Memory B cell (primary cell): ENCODE data around the gene USP11.

Source experiments
- ATAC-seq: fragments of 150-1000 bp; cut with Tn5 transposase; 2 replicates; pipeline ENCODE4 v1.10.0; 2021; ENCODE audit warnings: low read depth, mild to moderate bottlenecking, moderate library complexity
- DNase-seq, 2 donors: peaks; one replicate each; pipeline ENCODE4 v3.0.0; 2022; ENCODE audit warnings: low spot score in 2 of 2
- H3K27ac Mint-ChIP-seq: one replicate; pipeline ENCODE4 v1.8.0; 2022; ENCODE audit warnings: mild to moderate bottlenecking, moderate library complexity, mixed read lengths
- H3K27me3 Mint-ChIP-seq: one replicate; pipeline ENCODE4 v1.8.0; 2022; ENCODE audit warnings: mixed read lengths
- H3K36me3 Mint-ChIP-seq: one replicate; pipeline ENCODE4 v1.8.0; 2022; ENCODE audit warnings: mild to moderate bottlenecking, mixed read lengths
- H3K4me1 Mint-ChIP-seq: one replicate; pipeline ENCODE4 v1.8.0; 2022; ENCODE audit warnings: mixed read lengths
- H3K4me3 Mint-ChIP-seq: one replicate; pipeline ENCODE4 v1.8.0; 2022; ENCODE audit warnings: mild to moderate bottlenecking, moderate library complexity, mixed read lengths
- H3K9me3 Mint-ChIP-seq: one replicate; pipeline ENCODE4 v1.8.0; 2022; ENCODE audit warnings: mixed read lengths

USP11 gene

DNA sequence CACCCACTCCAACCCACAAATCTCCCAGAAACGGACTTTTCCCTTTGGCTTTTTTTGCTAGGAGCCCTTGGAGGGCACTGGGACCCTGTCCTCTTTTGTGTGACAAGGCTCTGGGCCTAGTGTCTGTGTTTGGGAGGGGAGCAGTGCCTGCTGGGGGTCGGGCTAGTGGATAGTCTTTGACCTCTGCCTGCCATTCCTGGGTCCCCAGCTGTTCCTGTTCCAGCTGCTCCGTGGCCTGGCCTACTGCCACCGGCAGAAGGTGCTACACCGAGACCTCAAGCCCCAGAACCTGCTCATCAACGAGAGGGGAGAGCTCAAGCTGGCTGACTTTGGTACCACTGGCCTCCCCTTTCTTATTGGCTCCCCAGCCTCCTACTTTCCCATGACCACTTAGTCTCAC is 6.7 kb upstream of the USP11 start:
- H3K9me3 Mint-ChIP-seq, result no peaks in the 10 kb centered on the region
- H3K4me1 Mint-ChIP-seq, result peaks cover 5% of the 10 kb centered on the region
- no peak for DNase-seq
- H3K4me3 Mint-ChIP-seq, result no peak overlapping the region
- H3K27ac Mint-ChIP-seq, result no peak overlapping the region
- ATAC-seq, result no peak
- no peaks in the 10 kb centered on the region for H3K27me3 Mint-ChIP-seq
- H3K36me3 Mint-ChIP-seq, result peaks cover 21% of the 10 kb centered on the region

DNA sequence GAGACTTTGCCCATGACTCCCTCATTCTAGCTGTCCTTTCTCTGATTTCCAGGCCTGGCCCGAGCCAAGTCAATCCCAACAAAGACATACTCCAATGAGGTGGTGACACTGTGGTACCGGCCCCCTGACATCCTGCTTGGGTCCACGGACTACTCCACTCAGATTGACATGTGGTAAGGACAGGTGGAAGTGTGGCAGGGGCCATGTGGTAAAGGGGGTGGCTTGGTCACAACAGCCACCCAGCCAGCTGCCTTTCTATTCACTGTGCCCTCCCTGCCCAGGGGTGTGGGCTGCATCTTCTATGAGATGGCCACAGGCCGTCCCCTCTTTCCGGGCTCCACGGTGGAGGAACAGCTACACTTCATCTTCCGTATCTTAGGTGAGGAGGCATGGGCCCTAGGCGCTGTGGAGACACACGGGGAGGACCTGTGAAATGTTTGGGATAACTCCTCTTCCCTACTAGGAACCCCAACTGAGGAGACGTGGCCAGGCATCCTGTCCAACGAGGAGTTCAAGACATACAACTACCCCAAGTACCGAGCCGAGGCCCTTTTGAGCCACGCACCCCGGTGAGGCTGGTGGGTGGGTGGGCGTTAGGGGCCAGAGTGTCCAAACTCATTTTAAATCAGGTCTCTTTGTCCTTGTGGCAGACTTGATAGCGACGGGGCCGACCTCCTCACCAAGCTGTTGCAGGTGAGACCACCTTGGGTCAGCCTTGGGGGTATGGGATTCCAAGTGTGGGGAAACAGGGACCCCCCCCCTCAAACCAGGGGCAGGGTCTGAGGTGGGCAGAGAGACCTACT is 6.1 kb upstream of the USP11 start:
- ATAC-seq (no peak), DNase-seq (no peak)
- Mint-ChIP-seq H3K27ac (no peak overlapping the region), H3K36me3 (peaks cover 21% of the 10 kb centered on the region), H3K4me1 (peaks cover 5% of the 10 kb centered on the region), H3K27me3 (no peaks in the 10 kb centered on the region), H3K4me3 (no peak overlapping the region), H3K9me3 (no peaks in the 10 kb centered on the region)

- Mint-ChIP-seq H3K27me3 (no peaks in the 10 kb centered on the region), H3K27ac (no peak overlapping the region), H3K36me3 (peaks cover 19% of the 10 kb centered on the region)
These were observed 5.5 kb upstream of the USP11 start for GRCh38 chrX:47227334-47227583.

DNA sequence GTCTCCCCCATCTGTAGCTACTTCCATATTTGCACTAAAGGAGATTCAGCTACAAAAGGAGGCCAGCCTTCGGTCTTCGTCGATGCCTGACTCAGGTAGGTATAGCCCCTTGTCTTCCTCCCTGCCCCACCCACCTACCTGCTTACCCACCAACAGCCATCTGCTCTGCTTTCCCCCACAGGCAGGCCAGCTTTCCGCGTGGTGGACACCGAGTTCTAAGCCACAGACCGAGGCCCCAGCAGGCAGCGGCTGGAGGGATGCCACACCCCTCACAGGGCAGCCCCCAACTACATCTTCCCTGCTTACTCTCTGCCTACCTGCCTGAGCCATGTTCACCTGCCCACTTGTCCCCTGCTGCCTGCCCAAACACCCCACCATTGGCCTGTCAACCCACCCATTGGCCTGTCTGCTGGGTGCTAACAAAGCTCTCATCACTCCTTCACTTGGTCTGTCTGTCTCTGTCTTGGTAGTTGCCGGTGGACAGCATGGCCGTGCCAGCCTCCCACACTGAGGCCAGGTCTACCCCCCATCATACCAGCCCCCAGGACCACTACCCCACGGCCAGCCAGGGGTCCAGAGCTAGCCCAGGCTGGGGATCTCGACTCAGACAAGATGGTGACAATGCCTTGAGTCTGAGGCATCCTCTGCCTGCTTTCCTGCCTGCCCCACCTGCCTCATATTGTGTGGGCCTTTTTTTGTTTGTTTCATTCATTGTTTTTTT is 4.1 kb upstream of the USP11 start:
- no peak for ATAC-seq
- H3K27me3 Mint-ChIP-seq, result no peaks in the 10 kb centered on the region
- peaks cover 17% of the 10 kb centered on the region for H3K36me3 Mint-ChIP-seq

More at GRCh38 chrX:47227334-47227583, 5.5 kb upstream of the USP11 start:
- Mint-ChIP-seq H3K4me1 (peaks cover under 1% of the 10 kb centered on the region), H3K4me3 (no peak overlapping the region), H3K9me3 (no peaks in the 10 kb centered on the region)
- DNase-seq (no peak), ATAC-seq (no peak)

DNA sequence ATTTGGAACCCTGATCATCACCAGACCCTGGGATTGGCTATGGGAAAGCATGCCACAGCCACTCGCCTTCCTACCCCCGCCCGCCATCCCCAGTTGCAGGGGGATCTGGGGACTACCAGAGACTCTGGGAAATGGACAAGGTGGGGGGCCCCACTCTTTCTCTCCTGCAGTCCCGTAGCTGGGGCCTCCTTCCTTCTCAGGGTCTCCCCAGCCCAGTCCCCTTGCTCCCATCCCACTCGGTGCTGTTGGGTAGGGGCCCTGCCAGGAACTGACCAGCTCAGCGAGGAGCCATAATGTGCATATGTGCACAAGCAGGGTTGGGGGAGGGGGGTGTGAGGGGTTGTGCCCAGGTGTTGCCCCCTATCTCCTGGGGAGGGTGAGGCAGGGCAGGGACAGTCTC is 3.4 kb upstream of the USP11 start:
- no peaks in the 10 kb centered on the region for H3K4me1 Mint-ChIP-seq
- no peak overlapping the region for H3K27ac Mint-ChIP-seq
- no peaks in the 10 kb centered on the region for H3K27me3 Mint-ChIP-seq
- H3K9me3 Mint-ChIP-seq, result no peaks in the 10 kb centered on the region
- no peak overlapping the region for H3K4me3 Mint-ChIP-seq
- DNase-seq (no peak), ATAC-seq (no peak)
- H3K36me3 Mint-ChIP-seq, result peaks cover 15% of the 10 kb centered on the region

More for the DNA sequence above, 4.1 kb upstream of the USP11 start:
- Mint-ChIP-seq H3K9me3 (no peaks in the 10 kb centered on the region), H3K27ac (no peak overlapping the region), H3K4me1 (no peaks in the 10 kb centered on the region), H3K4me3 (no peak overlapping the region)
- no peak for DNase-seq

GRCh38 chrX:47230136-47230868 is 2.5 kb upstream of the USP11 start:
- Mint-ChIP-seq H3K27ac (peak overlapping the region; percentile 9), H3K9me3 (no peaks in the 10 kb centered on the region), H3K4me1 (peaks cover under 1% of the 10 kb centered on the region), H3K27me3 (no peaks in the 10 kb centered on the region), H3K4me3 (no peak overlapping the region), H3K36me3 (peaks cover 15% of the 10 kb centered on the region)
- ATAC-seq (no peak), DNase-seq (no peak)

DNA sequence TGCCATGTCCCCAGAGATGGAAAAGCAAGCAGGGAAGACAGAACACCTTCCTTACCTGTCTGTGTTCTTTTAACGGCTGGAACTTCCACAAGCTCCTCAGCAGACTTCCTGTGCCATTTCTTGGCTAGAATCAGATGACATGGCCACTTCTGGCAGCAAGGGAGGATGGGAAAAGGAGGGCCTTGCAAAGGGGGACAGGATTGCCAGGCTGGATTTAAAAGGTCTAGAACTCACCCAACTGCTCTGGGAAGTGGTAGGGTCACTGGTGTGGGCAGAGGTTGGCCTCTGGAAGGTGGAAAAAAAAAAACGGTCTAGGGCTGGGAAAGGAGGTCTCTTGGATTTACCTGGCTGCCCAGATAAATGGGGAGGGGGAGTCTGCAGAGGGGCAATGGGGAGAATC is 1.6 kb upstream of the USP11 start:
- ATAC-seq (no peak), DNase-seq (no peak)
- Mint-ChIP-seq H3K4me3 (no peak overlapping the region), H3K4me1 (peaks cover 6% of the 10 kb centered on the region), H3K36me3 (peaks cover 17% of the 10 kb centered on the region), H3K27ac (no peak overlapping the region), H3K27me3 (no peaks in the 10 kb centered on the region), H3K9me3 (no peaks in the 10 kb centered on the region)

DNA sequence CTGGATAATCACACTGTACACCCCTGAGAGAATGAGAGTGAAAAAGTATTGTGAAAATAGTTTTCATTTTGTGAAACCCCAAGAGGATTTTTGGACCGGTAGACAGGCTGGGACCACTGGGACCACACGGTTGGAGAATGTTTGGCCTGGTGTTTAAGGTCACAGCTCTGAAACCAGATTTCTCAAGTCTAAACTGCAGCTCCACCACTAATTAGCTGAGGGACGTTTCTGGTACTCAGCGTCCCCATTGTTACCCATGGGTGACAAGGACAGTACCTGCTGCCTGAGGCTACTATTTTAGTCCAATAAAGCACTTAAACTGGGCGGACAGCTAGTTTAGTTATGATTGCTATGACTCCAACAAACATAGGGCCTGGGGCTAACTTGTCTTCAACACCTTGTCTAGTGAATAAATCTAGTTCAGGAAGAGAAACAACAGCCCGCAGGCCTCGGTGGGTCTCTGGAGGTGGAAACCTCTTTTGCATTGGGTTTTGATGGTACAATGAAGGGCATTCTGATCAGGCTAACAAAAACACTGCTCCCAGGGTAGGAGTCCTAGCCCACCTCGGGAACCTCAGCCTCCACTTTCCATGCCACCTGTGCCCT is 509 bp upstream of the USP11 start:
- no peak for DNase-seq
- Mint-ChIP-seq H3K4me1 (peaks cover 6% of the 10 kb centered on the region), H3K27ac (peak overlapping the region; percentile 98), H3K4me3 (peak overlapping the region; percentile 91), H3K9me3 (no peaks in the 10 kb centered on the region), H3K36me3 (peaks cover 11% of the 10 kb centered on the region), H3K27me3 (no peaks in the 10 kb centered on the region)
- no peak for ATAC-seq

DNA sequence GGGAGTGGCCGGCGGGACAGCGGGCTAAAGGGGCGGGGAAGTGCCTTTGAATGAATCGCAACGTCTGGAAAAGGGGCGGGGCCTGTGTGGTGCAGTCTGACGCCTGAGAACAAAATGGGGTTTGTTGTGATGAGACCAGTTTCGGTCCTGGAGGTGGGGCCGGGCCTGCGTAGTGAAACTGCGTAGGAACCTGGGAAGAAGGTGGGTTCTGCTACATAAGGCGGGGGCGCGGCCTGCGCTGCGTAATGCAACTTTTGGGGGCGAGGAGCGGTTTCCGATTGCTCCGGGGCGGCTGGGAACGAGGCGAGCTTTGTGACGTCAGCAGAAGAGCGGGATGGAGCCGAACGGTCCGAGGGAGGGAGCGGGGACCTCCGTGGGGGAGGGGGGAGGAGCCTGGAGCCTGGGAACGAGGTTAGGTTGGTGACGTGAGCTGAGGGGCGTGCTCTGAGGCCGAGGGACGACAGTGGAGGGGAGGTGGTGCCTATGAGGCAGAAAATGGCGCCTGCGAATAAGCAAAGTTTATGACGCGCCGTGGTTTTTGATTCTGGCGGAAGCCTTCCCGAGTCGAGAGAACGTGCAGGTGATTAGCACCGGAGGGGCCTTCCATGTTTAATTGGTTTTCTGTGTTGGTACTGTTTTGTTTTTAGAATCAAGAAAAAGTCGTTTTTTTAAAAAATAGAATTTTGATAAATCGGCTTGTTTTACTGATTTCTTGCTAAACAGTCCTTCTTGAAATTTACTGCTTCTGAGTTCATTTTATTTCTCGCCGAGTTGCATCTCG is 714 bp downstream of the USP11 start:
- Mint-ChIP-seq H3K27ac (peak overlapping the region; percentile 98), H3K9me3 (no peaks in the 10 kb centered on the region), H3K36me3 (peaks cover 11% of the 10 kb centered on the region), H3K27me3 (no peaks in the 10 kb centered on the region), H3K4me1 (peaks cover 6% of the 10 kb centered on the region), H3K4me3 (peak overlapping the region; percentile 91)
- ATAC-seq (peak; percentile 81), DNase-seq (peak; percentile 82 to 91)

DNA sequence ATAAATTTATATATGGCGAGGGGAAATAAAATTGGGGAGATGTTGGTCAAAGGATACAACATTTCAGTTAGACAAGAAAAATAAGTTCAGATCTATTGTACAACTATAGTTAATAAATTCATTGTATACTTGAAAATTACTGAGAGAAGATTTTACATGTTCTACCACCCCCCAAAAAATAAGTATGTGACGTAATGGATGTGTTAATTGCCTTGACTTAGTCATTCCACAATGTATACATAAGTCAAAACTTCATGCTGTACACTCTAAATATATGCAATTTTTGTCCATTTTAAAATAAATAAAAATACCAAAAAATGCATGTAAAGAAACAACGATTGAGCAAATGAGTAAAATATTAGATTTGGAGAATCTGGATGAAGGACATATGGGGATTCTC is 1.8 kb downstream of the USP11 start:
- DNase-seq (no peak), ATAC-seq (no peak)
- H3K27me3 Mint-ChIP-seq, result no peaks in the 10 kb centered on the region
- no peaks in the 10 kb centered on the region for H3K9me3 Mint-ChIP-seq
- H3K4me1 Mint-ChIP-seq, result peaks cover 6% of the 10 kb centered on the region
- H3K4me3 Mint-ChIP-seq, result no peak overlapping the region
- peaks cover 7% of the 10 kb centered on the region for H3K36me3 Mint-ChIP-seq
- H3K27ac Mint-ChIP-seq, result peak overlapping the region; percentile 98

GRCh38 chrX:47235691-47236103 is 2.9 kb downstream of the USP11 start:
- no peaks in the 10 kb centered on the region for H3K9me3 Mint-ChIP-seq
- ATAC-seq (no peak), DNase-seq (no peak)
- no peaks in the 10 kb centered on the region for H3K27me3 Mint-ChIP-seq
- H3K27ac Mint-ChIP-seq, result peak overlapping the region; percentile 85
- peaks cover 9% of the 10 kb centered on the region for H3K36me3 Mint-ChIP-seq
- peaks cover 6% of the 10 kb centered on the region for H3K4me1 Mint-ChIP-seq
- H3K4me3 Mint-ChIP-seq, result peak overlapping the region; percentile 47

- no peaks in the 10 kb centered on the region for H3K9me3 Mint-ChIP-seq
- no peaks in the 10 kb centered on the region for H3K27me3 Mint-ChIP-seq
- H3K4me1 Mint-ChIP-seq, result peaks cover 6% of the 10 kb centered on the region
- no peak for ATAC-seq
- DNase-seq, result no peak
- H3K27ac Mint-ChIP-seq, result no peak overlapping the region
- peaks cover 18% of the 10 kb centered on the region for H3K36me3 Mint-ChIP-seq
- no peak overlapping the region for H3K4me3 Mint-ChIP-seq
These were observed 6.4 kb downstream of the USP11 start for GRCh38 chrX:47239199-47239598.

- no peak overlapping the region for H3K27ac Mint-ChIP-seq
- ATAC-seq, result no peak
- H3K27me3 Mint-ChIP-seq, result no peaks in the 10 kb centered on the region
- peaks cover 18% of the 10 kb centered on the region for H3K36me3 Mint-ChIP-seq
- H3K4me3 Mint-ChIP-seq, result no peak overlapping the region
- DNase-seq, result no peak
- peaks cover 6% of the 10 kb centered on the region for H3K4me1 Mint-ChIP-seq
- no peaks in the 10 kb centered on the region for H3K9me3 Mint-ChIP-seq
These were observed 7.2 kb downstream of the USP11 start for GRCh38 chrX:47239898-47240545.
